GM19468 (cell line): ENCODE data around the gene KDSR.

Source experiments
- ATAC-seq: cut with Tn5 transposase; IDR thresholded peaks from one replicate; pipeline ENCODE4 v1.9.1; 2021; ENCODE audit warnings: mild to moderate bottlenecking, moderate library complexity, moderate number of reproducible peaks; ENCODE audit not compliant: unreplicated experiment; ENCODE audit errors: extremely low read depth

Gene KDSR

GRCh38 chr18:63322908-63323634, 43.9 kb downstream of the KDSR start:
- ATAC-seq, result no peak

GRCh38 chr18:63322206-63322605, 44.8 kb downstream of the KDSR start:
- ATAC-seq, result no peak

GRCh38 chr18:63321291-63321690, 45.7 kb downstream of the KDSR start:
- ATAC-seq, result no peak

- no peak for ATAC-seq
Observed at GRCh38 chr18:63320975-63321265, 46.1 kb downstream of the KDSR start.

- peak; percentile 57 for ATAC-seq
Observed at GRCh38 chr18:63320123-63320974, 46.7 kb downstream of the KDSR start.

- ATAC-seq, result peak; percentile 2
Observed at GRCh38 chr18:63319383-63320122, 47.5 kb downstream of the KDSR start, which contains the start of gene BCL2. TSS of gene BCL2 (minus strand) at chr18:63319769.

GRCh38 chr18:63318889-63319382, 48.1 kb downstream of the KDSR start:
- ATAC-seq, result no peak

GRCh38 chr18:63317982-63318888, 48.8 kb downstream of the KDSR start:
- ATAC-seq, result peak; percentile 10

- ATAC-seq, result no peak
Observed at GRCh38 chr18:63317556-63317946, 49.5 kb downstream of the KDSR start.

- no peak for ATAC-seq
Observed at GRCh38 chr18:63316612-63317555, 50.1 kb downstream of the KDSR start.

- ATAC-seq, result no peak
Observed at GRCh38 chr18:63315876-63316275, 51.1 kb downstream of the KDSR start.

- no peak for ATAC-seq
Observed at GRCh38 chr18:63315131-63315662, 51.8 kb downstream of the KDSR start.

GRCh38 chr18:63314062-63314790, 52.8 kb downstream of the KDSR start:
- ATAC-seq, result no peak

GRCh38 chr18:63313396-63313917, 53.5 kb downstream of the KDSR start:
- no peak for ATAC-seq

GRCh38 chr18:63312737-63313395, 54.1 kb downstream of the KDSR start:
- ATAC-seq, result peak; percentile 32

- ATAC-seq, result no peak
Observed at GRCh38 chr18:63312019-63312409, 55.0 kb downstream of the KDSR start.
